ENCODE data around the gene UTP20. TPM values are rescaled to one million over a fixed set of nuclear protein-coding genes. Genes with fewer than 3 reads are reported as not detected.
A peak's percentile ranks its signal among the peaks of the same experiment; 100 is the strongest.

UTP20 gene
- total RNA-seq = 14.8 TPM
- polyA plus RNA-seq (ENCODE audit: insufficient read depth in 1 of 8, insufficient read length in 8 of 8, low replicate concordance in 1 of 8) = 10 to 100 TPM in 6 of 8 donors, 1 to 10 TPM in 2; 6.8 to 13.7 (median 11.8) TPM
- long read RNA-seq, donor 1, partial matches to known transcripts = 0 of 21 reads
- long read RNA-seq, donor 1, other reads (novel, unspliced or antisense) = 21 of 21 reads
- long read RNA-seq, donor 2 = 0 reads
- long read RNA-seq, donor 3, partial matches to known transcripts = 20 of 20 reads
- long read RNA-seq, donor 3, other reads (novel, unspliced or antisense) = 0 of 20 reads
- long read RNA-seq, donor 4, partial matches to known transcripts = 0 of 1 reads
- long read RNA-seq, donor 4, other reads (novel, unspliced or antisense) = 0 of 1 reads
- long read RNA-seq, donor 5 = 0 reads
- long read RNA-seq, donor 6 = 0 reads
- long read RNA-seq, donor 7 = 0 reads
- long read RNA-seq, donor 8, partial matches to known transcripts = 21 of 63 reads
- long read RNA-seq, donor 8, other reads (novel, unspliced or antisense) = 42 of 63 reads
- long read RNA-seq, donor 9, partial matches to known transcripts = 18 of 18 reads
- long read RNA-seq, donor 9, other reads (novel, unspliced or antisense) = 0 of 18 reads
- long read RNA-seq, donor 10 = 0 reads
- long read RNA-seq, donor 11, partial matches to known transcripts = 0 of 1 reads
- long read RNA-seq, donor 11, other reads (novel, unspliced or antisense) = 0 of 1 reads

- peaks cover 6% of the 10 kb centered on the region for H3K36me3 ChIP-seq (ENCODE audit: control insufficient read depth, insufficient read depth, low read length)
- peak within 1 kb of the TSS; percentile 21 for H3K27ac ChIP-seq (ENCODE audit: low read length)
- 0% methylated on average over 27 of the region's 34 CpGs for WGBS (ENCODE audit: insufficient coverage)
- H3K4me1 ChIP-seq (ENCODE audit: control insufficient read depth, insufficient read depth, low read length) = no peaks in the 10 kb centered on the region
- DNase-seq = peak; percentile 95
- H3K9me3 ChIP-seq (replicated peaks; ENCODE audit: control insufficient read depth, low read depth, low read length) = no peaks in the 10 kb centered on the region
- H3K4me3 ChIP-seq (ENCODE audit: low read length) = peak within 1 kb of the TSS; percentile 100
- H3K27me3 ChIP-seq (ENCODE audit: control insufficient read depth, insufficient read depth, low read length) = peaks cover 10% of the 10 kb centered on the region
These were observed at the start of gene UTP20 for GRCh38 chr12:101280006-101280505. UTP20 (plus strand) TSS chr12:101280105; CDS start chr12:101280283, 178 bp downstream.

GRCh38 chr12:101230547-101230946 is 49.4 kb upstream of the UTP20 start:
- WGBS (ENCODE audit: insufficient coverage) = 80% methylated on average over 2 of the region's 5 CpGs
- no peak for DNase-seq

GRCh38 chr12:101231636-101232035 is 48.3 kb upstream of the UTP20 start:
- Histone ChIP-seq H3K4me3 (ENCODE audit: low read length) (no peak overlapping the region), H3K9me3 (replicated peaks; ENCODE audit: control insufficient read depth, low read depth, low read length) (no peaks in the 10 kb centered on the region), H3K4me1 (ENCODE audit: control insufficient read depth, insufficient read depth, low read length) (no peaks in the 10 kb centered on the region), H3K27ac (ENCODE audit: low read length) (no peak overlapping the region), H3K27me3 (ENCODE audit: control insufficient read depth, insufficient read depth, low read length) (no peaks in the 10 kb centered on the region), H3K36me3 (ENCODE audit: control insufficient read depth, insufficient read depth, low read length) (no peaks in the 10 kb centered on the region)
- WGBS (ENCODE audit: insufficient coverage) = 17% methylated on average over 1 of the region's 4 CpGs
- peak; percentile 37 for DNase-seq

More at GRCh38 chr12:101230547-101230946, 49.4 kb upstream of the UTP20 start:
- no peak overlapping the region for H3K27ac ChIP-seq (ENCODE audit: low read length)
- H3K27me3 ChIP-seq (ENCODE audit: control insufficient read depth, insufficient read depth, low read length) = no peaks in the 10 kb centered on the region
- no peak overlapping the region for H3K4me3 ChIP-seq (ENCODE audit: low read length)
- no peaks in the 10 kb centered on the region for H3K9me3 ChIP-seq (replicated peaks; ENCODE audit: control insufficient read depth, low read depth, low read length)
- H3K4me1 ChIP-seq (ENCODE audit: control insufficient read depth, insufficient read depth, low read length) = no peaks in the 10 kb centered on the region
- no peaks in the 10 kb centered on the region for H3K36me3 ChIP-seq (ENCODE audit: control insufficient read depth, insufficient read depth, low read length)

GRCh38 chr12:101235686-101236085 is 44.2 kb upstream of the UTP20 start:
- WGBS (ENCODE audit: insufficient coverage) = no CpG with 5 or more reads among the region's 2 CpGs
- no peak overlapping the region for H3K4me3 ChIP-seq (ENCODE audit: low read length)
- H3K4me1 ChIP-seq (ENCODE audit: control insufficient read depth, insufficient read depth, low read length) = no peaks in the 10 kb centered on the region
- no peaks in the 10 kb centered on the region for H3K27me3 ChIP-seq (ENCODE audit: control insufficient read depth, insufficient read depth, low read length)
- no peaks in the 10 kb centered on the region for H3K36me3 ChIP-seq (ENCODE audit: control insufficient read depth, insufficient read depth, low read length)
- no peak for DNase-seq
- H3K27ac ChIP-seq (ENCODE audit: low read length) = no peak overlapping the region
- H3K9me3 ChIP-seq (replicated peaks; ENCODE audit: control insufficient read depth, low read depth, low read length) = no peaks in the 10 kb centered on the region

GRCh38 chr12:101238306-101238705 is 41.6 kb upstream of the UTP20 start:
- peaks cover 2% of the 10 kb centered on the region for H3K9me3 ChIP-seq (replicated peaks; ENCODE audit: control insufficient read depth, low read depth, low read length)
- DNase-seq = no peak
- H3K27me3 ChIP-seq (ENCODE audit: control insufficient read depth, insufficient read depth, low read length) = no peaks in the 10 kb centered on the region
- WGBS (ENCODE audit: insufficient coverage) = no CpG with 5 or more reads among the region's 4 CpGs
- no peaks in the 10 kb centered on the region for H3K36me3 ChIP-seq (ENCODE audit: control insufficient read depth, insufficient read depth, low read length)
- no peak overlapping the region for H3K4me3 ChIP-seq (ENCODE audit: low read length)
- H3K27ac ChIP-seq (ENCODE audit: low read length) = no peak overlapping the region
- no peaks in the 10 kb centered on the region for H3K4me1 ChIP-seq (ENCODE audit: control insufficient read depth, insufficient read depth, low read length)

GRCh38 chr12:101238800-101239329 is 41.0 kb upstream of the UTP20 start:
- H3K4me3 ChIP-seq (ENCODE audit: low read length) = no peak overlapping the region
- H3K27me3 ChIP-seq (ENCODE audit: control insufficient read depth, insufficient read depth, low read length) = no peaks in the 10 kb centered on the region
- H3K9me3 ChIP-seq (replicated peaks; ENCODE audit: control insufficient read depth, low read depth, low read length) = peaks cover 2% of the 10 kb centered on the region
- H3K36me3 ChIP-seq (ENCODE audit: control insufficient read depth, insufficient read depth, low read length) = no peaks in the 10 kb centered on the region
- no peak overlapping the region for H3K27ac ChIP-seq (ENCODE audit: low read length)
- H3K4me1 ChIP-seq (ENCODE audit: control insufficient read depth, insufficient read depth, low read length) = no peaks in the 10 kb centered on the region
- 58% methylated on average over 5 of the region's 6 CpGs for WGBS (ENCODE audit: insufficient coverage)
- no peak for DNase-seq

GRCh38 chr12:101243074-101243473 is 36.8 kb upstream of the UTP20 start:
- no peaks in the 10 kb centered on the region for H3K27me3 ChIP-seq (ENCODE audit: control insufficient read depth, insufficient read depth, low read length)
- H3K4me1 ChIP-seq (ENCODE audit: control insufficient read depth, insufficient read depth, low read length) = no peaks in the 10 kb centered on the region
- WGBS (ENCODE audit: insufficient coverage) = no CpG with 5 or more reads among the region's 2 CpGs
- H3K4me3 ChIP-seq (ENCODE audit: low read length) = no peak overlapping the region
- no peaks in the 10 kb centered on the region for H3K36me3 ChIP-seq (ENCODE audit: control insufficient read depth, insufficient read depth, low read length)
- peaks cover 2% of the 10 kb centered on the region for H3K9me3 ChIP-seq (replicated peaks; ENCODE audit: control insufficient read depth, low read depth, low read length)
- no peak for DNase-seq
- H3K27ac ChIP-seq (ENCODE audit: low read length) = no peak overlapping the region

GRCh38 chr12:101243616-101244015 is 36.3 kb upstream of the UTP20 start:
- H3K27me3 ChIP-seq (ENCODE audit: control insufficient read depth, insufficient read depth, low read length) = no peaks in the 10 kb centered on the region
- peaks cover 2% of the 10 kb centered on the region for H3K9me3 ChIP-seq (replicated peaks; ENCODE audit: control insufficient read depth, low read depth, low read length)
- no peaks in the 10 kb centered on the region for H3K36me3 ChIP-seq (ENCODE audit: control insufficient read depth, insufficient read depth, low read length)
- WGBS (ENCODE audit: insufficient coverage) = 56% methylated on average over 1 of the region's 2 CpGs
- no peak for DNase-seq
- H3K27ac ChIP-seq (ENCODE audit: low read length) = no peak overlapping the region
- H3K4me1 ChIP-seq (ENCODE audit: control insufficient read depth, insufficient read depth, low read length) = no peaks in the 10 kb centered on the region
- no peak overlapping the region for H3K4me3 ChIP-seq (ENCODE audit: low read length)

DNA sequence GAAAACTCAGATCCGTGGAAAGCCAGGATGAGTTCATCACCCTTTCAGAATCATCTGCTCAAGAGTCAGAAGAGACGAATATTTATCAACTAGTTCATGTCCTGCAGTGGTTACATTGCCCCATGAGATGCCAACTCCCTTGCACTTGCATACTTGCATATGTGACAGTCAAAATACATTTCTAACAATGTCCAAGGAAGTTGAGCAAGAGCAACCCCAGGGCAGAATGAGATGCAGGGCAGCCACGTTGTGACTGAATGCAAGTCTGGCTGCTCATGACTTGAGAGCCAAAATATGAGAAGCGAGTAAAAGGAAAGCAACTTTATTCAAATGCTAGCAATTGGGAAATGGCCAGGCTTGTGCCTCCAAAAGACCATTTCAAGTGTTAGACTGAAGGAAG is 23.6 kb upstream of the UTP20 start:
- Histone ChIP-seq H3K27ac (ENCODE audit: low read length) (no peak overlapping the region), H3K27me3 (ENCODE audit: control insufficient read depth, insufficient read depth, low read length) (no peaks in the 10 kb centered on the region), H3K4me3 (ENCODE audit: low read length) (no peak overlapping the region), H3K4me1 (ENCODE audit: control insufficient read depth, insufficient read depth, low read length) (no peaks in the 10 kb centered on the region), H3K9me3 (replicated peaks; ENCODE audit: control insufficient read depth, low read depth, low read length) (peaks cover 5% of the 10 kb centered on the region), H3K36me3 (ENCODE audit: control insufficient read depth, insufficient read depth, low read length) (no peaks in the 10 kb centered on the region)
- 48% methylated on average over 4 of the region's 4 CpGs for WGBS (ENCODE audit: insufficient coverage)
- DNase-seq = no peak

DNA sequence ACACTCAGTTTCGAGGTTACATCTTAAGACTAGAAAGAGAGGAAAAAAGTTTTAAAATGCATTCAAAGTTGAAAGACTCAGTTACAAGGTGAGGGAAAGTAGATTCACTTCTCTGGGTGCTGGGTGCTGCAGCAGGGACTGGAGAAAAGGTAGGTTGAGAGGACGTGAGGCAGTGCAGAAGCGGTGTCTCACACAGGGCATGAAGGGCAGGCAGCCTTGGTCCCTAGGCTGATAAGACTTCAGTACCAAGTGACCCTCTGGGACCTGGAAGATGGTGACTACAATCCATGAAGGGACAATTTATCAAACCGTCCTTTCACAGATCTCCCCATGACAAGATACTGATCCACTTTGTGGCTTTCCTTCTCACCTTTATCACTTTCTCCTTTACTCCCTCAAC is 22.5 kb upstream of the UTP20 start:
- no peaks in the 10 kb centered on the region for H3K36me3 ChIP-seq (ENCODE audit: control insufficient read depth, insufficient read depth, low read length)
- H3K27me3 ChIP-seq (ENCODE audit: control insufficient read depth, insufficient read depth, low read length) = no peaks in the 10 kb centered on the region
- WGBS (ENCODE audit: insufficient coverage) = 86% methylated on average over 2 of the region's 4 CpGs
- H3K9me3 ChIP-seq (replicated peaks; ENCODE audit: control insufficient read depth, low read depth, low read length) = peaks cover 5% of the 10 kb centered on the region
- H3K4me1 ChIP-seq (ENCODE audit: control insufficient read depth, insufficient read depth, low read length) = no peaks in the 10 kb centered on the region
- DNase-seq = no peak
- no peak overlapping the region for H3K4me3 ChIP-seq (ENCODE audit: low read length)
- no peak overlapping the region for H3K27ac ChIP-seq (ENCODE audit: low read length)
